Smooth muscle cell (in vitro differentiated cells): ENCODE measurements around the gene LRRC17. TPM values are rescaled to one million over a fixed set of nuclear protein-coding genes. Genes with fewer than 3 reads are reported as not detected.

Experiments
- DNase-seq: peaks from one replicate; lab custom pipeline; 2025; ENCODE audit not compliant: unreplicated experiment; lab: John Stamatoyannopoulos, UW
- H2AFZ ChIP-seq: fragments of 200-600 bp; sonication (generic); 2 replicates; pipeline ENCODE4 v1.6.0; 2016; ENCODE audit warnings: antibody characterized with exemption, low read depth, mild to moderate bottlenecking
- H3F3A ChIP-seq: fragments of 200-600 bp; sonication (generic); 2 replicates; pipeline ENCODE4 v1.6.0; 2017; ENCODE audit warnings: antibody characterized with exemption, low read depth
- H3K27ac ChIP-seq: fragments of 200-600 bp; sonication (generic); 2 replicates; pipeline ENCODE4 v1.5.1; 2016; ENCODE audit warnings: low read depth, mild to moderate bottlenecking
- H3K27me3 ChIP-seq: fragments of 200-600 bp; sonication (generic); 2 replicates; pipeline ENCODE4 v1.6.1; 2016; ENCODE audit warnings: low read depth, mild to moderate bottlenecking
- H3K36me3 ChIP-seq: fragments of 200-600 bp; sonication (generic); 2 replicates; pipeline ENCODE4 v1.5.1; 2016; ENCODE audit warnings: low read depth
- H3K4me1 ChIP-seq: fragments of 200-600 bp; sonication (generic); 2 replicates; pipeline ENCODE4 v1.5.1; 2016; ENCODE audit warnings: low read depth
- H3K4me2 ChIP-seq: fragments of 200-600 bp; sonication (generic); 2 replicates; pipeline ENCODE4 v1.6.0; 2016; ENCODE audit warnings: mild to moderate bottlenecking
- H3K4me3 ChIP-seq: fragments of 200-600 bp; sonication (generic); 2 replicates; pipeline ENCODE4 v1.5.1; 2016; ENCODE audit warnings: mild to moderate bottlenecking
- H3K79me2 ChIP-seq: fragments of 200-600 bp; sonication (generic); 2 replicates; pipeline ENCODE4 v1.6.0; 2016; ENCODE audit warnings: low read depth, mild to moderate bottlenecking
- H3K9ac ChIP-seq: fragments of 200-600 bp; sonication (generic); 2 replicates; pipeline ENCODE4 v1.6.0; 2016; ENCODE audit warnings: low read depth
- H3K9me3 ChIP-seq: fragments of 200-600 bp; sonication (generic); replicated peaks from 2 replicates; pipeline ENCODE4 v1.5.1; 2016; ENCODE audit warnings: low read depth
- H4K20me1 ChIP-seq: fragments of 200-600 bp; sonication (generic); 2 replicates; pipeline ENCODE4 v1.6.0; 2016; ENCODE audit warnings: low read depth
- CTCF ChIP-seq: fragments of 200-600 bp; sonication (generic); IDR thresholded peaks from 2 replicates; pipeline ENCODE4 v1.5.1; 2017; ENCODE audit warnings: borderline replicate concordance, mild to moderate bottlenecking, antibody characterized with exemption; ENCODE audit not compliant: insufficient read depth, poor library complexity, severe bottlenecking
- WGBS: methylation state at CpG from one replicate; pipeline ENCODE4 v1.1.7; 2016; ENCODE audit warnings: low lambda C conversion rate; 5-methylcytosine and 5-hydroxymethylcytosine counted together
- polyA plus RNA-seq: library from polyadenylated mRNA; unstranded; fragments of >200 nt; fragmentation: Nextera tagmentation; extraction: Ambion mirVana; gene quantifications from 2 replicates; pipeline ENCODE4 v1.2.1, GENCODE V29; 2016
- total RNA-seq: library from RNA; depleted of rRNA; stranded (reverse); fragments of >200 nt; gene quantifications from 2 replicates; pipeline ENCODE4 v1.2.3, GENCODE V29; 2014

The LRRC17 gene
- total and polyA plus RNA-seq, 2 experiments from 2014 or later: 6.2 to 23.0 TPM

DNA sequence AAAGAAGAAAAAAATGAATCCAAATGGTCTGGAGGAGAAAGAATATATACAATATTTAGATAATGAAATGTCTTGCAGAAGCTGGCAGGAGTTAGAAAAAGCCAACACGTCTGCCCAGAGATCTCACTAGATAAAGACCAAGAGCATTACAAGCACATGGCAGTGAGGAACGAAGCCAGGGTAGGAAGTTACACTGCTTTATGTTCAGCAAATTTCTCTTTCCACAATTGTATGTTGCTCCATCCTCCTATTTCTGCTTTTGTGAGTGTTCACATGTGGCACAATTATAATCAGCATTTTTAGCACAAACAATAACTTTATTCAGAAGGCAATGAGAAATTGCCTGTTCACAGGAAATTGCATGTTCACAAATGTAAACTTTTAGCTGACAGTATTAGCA, 53.7 kb downstream of the LRRC17 start:
- Histone ChIP-seq H3K9me3 (no peaks in the 10 kb centered on the region), H3K27ac (no peak overlapping the region), H2AFZ (no peak overlapping the region), H3K79me2 (no peaks in the 10 kb centered on the region), H3F3A (no peaks in the 10 kb centered on the region), H3K36me3 (no peaks in the 10 kb centered on the region), H3K4me1 (peaks cover 9% of the 10 kb centered on the region), H3K9ac (no peak overlapping the region), H4K20me1 (no peaks in the 10 kb centered on the region), H3K4me2 (no peak overlapping the region), H3K4me3 (no peak overlapping the region), H3K27me3 (no peaks in the 10 kb centered on the region)
- WGBS: 70% methylated on average over 2 of the region's 2 CpGs
- DNase-seq: no peak
- no peak for TF ChIP-seq CTCF

DNA sequence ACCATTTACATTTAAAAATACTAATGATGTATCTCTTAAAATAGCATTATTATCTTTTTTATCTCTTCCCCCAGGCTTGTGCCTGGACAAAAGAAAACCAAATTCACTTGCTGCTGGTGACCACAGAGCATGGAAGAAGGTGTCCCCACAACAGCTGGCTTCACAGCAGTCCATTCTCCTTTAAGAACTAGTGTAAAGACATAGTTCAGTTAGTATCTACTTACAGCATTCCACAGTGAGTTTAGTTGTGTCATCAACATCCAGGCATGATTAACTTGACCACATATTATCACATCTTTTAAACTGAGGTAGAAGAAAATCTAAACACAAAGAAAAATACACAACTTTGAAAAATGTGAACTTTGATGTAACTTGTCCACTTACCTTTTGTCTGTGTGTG, 55.0 kb downstream of the LRRC17 start:
- Histone ChIP-seq H3K27me3 (no peaks in the 10 kb centered on the region), H3K9ac (no peak overlapping the region), H3K4me2 (peak overlapping the region; percentile 34), H3K4me1 (peaks cover 9% of the 10 kb centered on the region), H2AFZ (no peak overlapping the region), H3K79me2 (no peaks in the 10 kb centered on the region), H3K4me3 (no peak overlapping the region), H3K27ac (peak overlapping the region; percentile 29), H3K9me3 (no peaks in the 10 kb centered on the region), H3F3A (no peaks in the 10 kb centered on the region), H3K36me3 (no peaks in the 10 kb centered on the region), H4K20me1 (no peaks in the 10 kb centered on the region)
- DNase-seq: no peak
- no peak for TF ChIP-seq CTCF

DNA sequence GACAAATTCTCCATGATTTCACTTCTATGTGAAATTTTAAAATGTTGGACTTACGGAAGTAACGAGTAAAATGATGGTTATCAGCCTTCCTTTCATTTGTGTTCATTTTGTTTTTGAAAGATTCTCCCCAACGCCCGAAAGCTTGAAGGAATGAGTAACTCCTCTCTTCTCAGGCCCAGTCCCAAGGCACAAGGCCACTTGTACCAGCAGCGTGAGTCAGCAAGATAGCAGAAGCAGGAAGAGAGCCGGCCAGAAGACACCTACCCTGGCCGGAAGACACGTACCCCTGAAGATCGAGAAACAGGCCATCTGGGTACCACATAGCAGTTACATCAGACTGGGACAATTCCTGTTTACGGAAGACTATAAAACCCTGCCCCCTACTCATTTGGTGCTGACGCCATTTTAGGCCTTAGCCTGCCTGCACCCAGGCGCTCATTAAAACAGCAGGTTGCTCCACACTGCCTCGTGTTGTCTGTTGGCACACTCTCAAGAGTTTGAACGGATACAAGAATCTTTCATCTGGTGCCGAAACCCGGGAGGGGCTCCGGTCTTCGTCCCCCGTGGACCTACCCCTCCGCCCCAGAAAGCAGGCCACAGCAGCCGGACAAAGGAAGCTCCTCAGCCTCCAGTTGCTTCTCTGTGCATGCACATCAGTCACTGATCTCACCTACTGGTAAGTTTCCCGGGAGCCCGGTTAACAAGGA, 60.4 kb downstream of the LRRC17 start:
- no peak for DNase-seq
- Histone ChIP-seq H3K27ac (peak overlapping the region; percentile 61), H3K36me3 (no peaks in the 10 kb centered on the region), H3K27me3 (no peaks in the 10 kb centered on the region), H3K4me1 (peaks cover 2% of the 10 kb centered on the region), H2AFZ (peak overlapping the region; percentile 23), H3K4me3 (no peak overlapping the region), H3K4me2 (peak overlapping the region; percentile 2), H3K79me2 (no peaks in the 10 kb centered on the region), H3K9ac (no peak overlapping the region), H3K9me3 (no peaks in the 10 kb centered on the region), H4K20me1 (no peaks in the 10 kb centered on the region), H3F3A (no peaks in the 10 kb centered on the region)
- TF ChIP-seq CTCF: no peak
- 68% methylated on average over 23 of the region's 23 CpGs for WGBS
